ENCODE results near the gene GLT1D1.

DNA sequence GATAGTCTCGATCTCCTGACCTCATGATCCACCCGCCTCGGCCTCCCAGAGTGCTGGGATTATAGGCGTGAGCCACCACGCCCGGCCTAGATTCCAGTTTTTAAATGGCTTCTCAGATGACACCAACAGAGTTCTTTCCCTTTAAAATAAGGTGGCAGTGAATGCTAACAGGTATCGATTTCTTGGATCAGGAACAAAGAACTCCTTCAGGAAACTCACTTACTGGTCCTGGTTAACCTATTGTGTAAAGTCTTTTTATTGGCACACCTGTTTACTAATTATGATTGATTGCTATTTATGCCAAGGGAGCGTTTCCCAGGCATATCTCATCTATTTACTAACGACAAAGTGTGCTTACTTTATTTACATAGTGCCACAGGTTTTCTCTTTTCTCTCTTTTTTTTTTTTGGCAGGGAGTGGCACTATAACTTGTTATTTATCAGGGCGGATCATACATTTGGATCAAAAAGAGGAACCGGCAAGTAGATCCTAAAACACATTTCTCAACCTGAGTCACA lies 89.7 kb downstream of the GLT1D1 start:
- TF ChIP-seq, protein P1, sequence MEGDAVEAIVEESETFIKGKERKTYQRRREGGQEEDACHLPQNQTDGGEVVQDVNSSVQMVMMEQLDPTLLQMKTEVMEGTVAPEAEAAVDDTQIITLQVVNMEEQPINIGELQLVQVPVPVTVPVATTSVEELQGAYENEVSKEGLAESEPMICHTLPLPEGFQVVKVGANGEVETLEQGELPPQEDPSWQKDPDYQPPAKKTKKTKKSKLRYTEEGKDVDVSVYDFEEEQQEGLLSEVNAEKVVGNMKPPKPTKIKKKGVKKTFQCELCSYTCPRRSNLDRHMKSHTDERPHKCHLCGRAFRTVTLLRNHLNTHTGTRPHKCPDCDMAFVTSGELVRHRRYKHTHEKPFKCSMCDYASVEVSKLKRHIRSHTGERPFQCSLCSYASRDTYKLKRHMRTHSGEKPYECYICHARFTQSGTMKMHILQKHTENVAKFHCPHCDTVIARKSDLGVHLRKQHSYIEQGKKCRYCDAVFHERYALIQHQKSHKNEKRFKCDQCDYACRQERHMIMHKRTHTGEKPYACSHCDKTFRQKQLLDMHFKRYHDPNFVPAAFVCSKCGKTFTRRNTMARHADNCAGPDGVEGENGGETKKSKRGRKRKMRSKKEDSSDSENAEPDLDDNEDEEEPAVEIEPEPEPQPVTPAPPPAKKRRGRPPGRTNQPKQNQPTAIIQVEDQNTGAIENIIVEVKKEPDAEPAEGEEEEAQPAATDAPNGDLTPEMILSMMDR (conservative IDR thresholded peaks at IDR 0.05; ENCODE audit: low read depth in 2 of 2): no peak
- no peak for TF ChIP-seq EZH2 (IDR thresholded peaks at IDR 0.05; ENCODE audit: low read depth, unreplicated experiment)
- TF ChIP-seq, protein P2, sequence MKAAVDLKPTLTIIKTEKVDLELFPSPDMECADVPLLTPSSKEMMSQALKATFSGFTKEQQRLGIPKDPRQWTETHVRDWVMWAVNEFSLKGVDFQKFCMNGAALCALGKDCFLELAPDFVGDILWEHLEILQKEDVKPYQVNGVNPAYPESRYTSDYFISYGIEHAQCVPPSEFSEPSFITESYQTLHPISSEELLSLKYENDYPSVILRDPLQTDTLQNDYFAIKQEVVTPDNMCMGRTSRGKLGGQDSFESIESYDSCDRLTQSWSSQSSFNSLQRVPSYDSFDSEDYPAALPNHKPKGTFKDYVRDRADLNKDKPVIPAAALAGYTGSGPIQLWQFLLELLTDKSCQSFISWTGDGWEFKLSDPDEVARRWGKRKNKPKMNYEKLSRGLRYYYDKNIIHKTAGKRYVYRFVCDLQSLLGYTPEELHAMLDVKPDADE (IDR thresholded peaks at IDR 0.05): no peak
- no peak for TF ChIP-seq REST (IDR thresholded peaks at IDR 0.05; ENCODE audit: unreplicated experiment)
